ENCODE results near the gene ZNF91.
A peak's percentile ranks its signal among the peaks of the same experiment; 100 is the strongest.
"Not testable (repeated sequence)": the region's sequence is repeated elsewhere in the genome, so short reads cannot be mapped to it uniquely, and the experiment has no call there.

ZNF91 gene

GRCh38 chr19:23318941-23319340, 76.3 kb downstream of the ZNF91 start:
- not testable (repeated sequence) for DNase-seq (ENCODE audit: low spot score)

GRCh38 chr19:23318143-23318542, 77.1 kb downstream of the ZNF91 start:
- DNase-seq (ENCODE audit: low spot score), result no peak

GRCh38 chr19:23315286-23315685, 80.0 kb downstream of the ZNF91 start:
- no peak for DNase-seq (ENCODE audit: low spot score)

GRCh38 chr19:23314505-23315251, 80.6 kb downstream of the ZNF91 start:
- DNase-seq (ENCODE audit: low spot score), result no peak

- DNase-seq (ENCODE audit: low spot score), result no peak
Measured at GRCh38 chr19:23313196-23313595, 82.1 kb downstream of the ZNF91 start.

- DNase-seq (ENCODE audit: low spot score), result no peak
Measured at GRCh38 chr19:23312515-23312914, 82.8 kb downstream of the ZNF91 start.

- no peak for DNase-seq (ENCODE audit: low spot score)
Measured at GRCh38 chr19:23311551-23311950, 83.7 kb downstream of the ZNF91 start.

GRCh38 chr19:23310729-23311211, 84.5 kb downstream of the ZNF91 start:
- no peak for DNase-seq (ENCODE audit: low spot score)

GRCh38 chr19:23309926-23310325, 85.3 kb downstream of the ZNF91 start:
- DNase-seq (ENCODE audit: low spot score), result no peak

- DNase-seq (ENCODE audit: low spot score), result peak; percentile 24
Measured at GRCh38 chr19:23305555-23305954, 89.7 kb downstream of the ZNF91 start.

GRCh38 chr19:23304238-23304637, 91.0 kb downstream of the ZNF91 start:
- DNase-seq (ENCODE audit: low spot score), result no peak

GRCh38 chr19:23294141-23294540, 101.1 kb downstream of the ZNF91 start:
- no peak for DNase-seq (ENCODE audit: low spot score)

GRCh38 chr19:23289966-23290365, 105.3 kb downstream of the ZNF91 start:
- not testable (repeated sequence) for DNase-seq (ENCODE audit: low spot score)

Measured in D341Med (cell line).